HG03354 (cell line): ENCODE results near the gene MAP1A.

Source experiments
- ATAC-seq: cut with Tn5 transposase; IDR thresholded peaks from one replicate; pipeline ENCODE4 v1.9.1; 2021; ENCODE audit warnings: mild to moderate bottlenecking; ENCODE audit not compliant: unreplicated experiment, poor library complexity, severe bottlenecking

The MAP1A gene

GRCh38 chr15:43510200-43511011, 7.0 kb upstream of the MAP1A start:
- ATAC-seq, result peak; percentile 96

DNA sequence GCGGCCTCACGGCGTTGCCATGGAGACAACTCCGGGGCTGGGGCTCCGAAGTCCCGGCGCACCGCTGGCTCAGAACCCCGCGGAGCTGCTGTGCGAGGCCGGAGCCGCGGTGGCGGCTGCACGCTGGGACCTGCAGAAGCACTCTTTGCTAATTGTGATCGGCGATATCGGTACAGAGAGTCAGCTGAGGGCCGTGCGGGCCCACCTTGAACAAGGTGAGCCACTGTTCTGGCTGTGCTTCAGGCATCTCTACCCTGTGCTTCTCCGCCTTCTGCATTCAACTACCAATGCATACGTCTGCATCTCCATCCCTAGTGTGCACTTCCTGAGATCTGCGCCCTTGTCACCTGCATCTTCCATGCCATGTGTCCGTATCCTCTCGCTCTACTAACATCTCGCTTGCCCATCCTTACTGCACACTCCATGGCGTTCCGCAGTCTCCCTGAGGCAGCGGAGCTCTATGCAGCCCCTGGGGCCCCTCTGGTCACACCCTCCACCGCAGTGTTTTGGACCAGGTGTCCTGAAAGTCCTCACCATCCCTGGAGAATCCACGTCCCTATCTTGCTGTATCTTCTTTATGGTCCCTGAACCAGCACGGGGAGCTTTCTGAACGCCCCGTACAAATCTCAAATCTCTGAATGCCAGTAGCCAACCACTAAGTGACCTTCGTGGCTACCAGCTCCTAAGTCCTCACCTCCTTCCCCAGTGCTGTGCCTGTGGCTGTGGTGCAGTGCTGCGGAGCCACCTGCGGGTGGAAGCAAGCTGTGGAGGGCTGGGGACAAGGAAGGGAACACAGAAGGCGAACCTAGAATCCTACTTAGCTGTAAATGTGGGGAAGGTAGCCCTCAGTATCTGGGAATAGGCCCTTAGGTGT, 6.2 kb upstream of the MAP1A start:
- no peak for ATAC-seq

DNA sequence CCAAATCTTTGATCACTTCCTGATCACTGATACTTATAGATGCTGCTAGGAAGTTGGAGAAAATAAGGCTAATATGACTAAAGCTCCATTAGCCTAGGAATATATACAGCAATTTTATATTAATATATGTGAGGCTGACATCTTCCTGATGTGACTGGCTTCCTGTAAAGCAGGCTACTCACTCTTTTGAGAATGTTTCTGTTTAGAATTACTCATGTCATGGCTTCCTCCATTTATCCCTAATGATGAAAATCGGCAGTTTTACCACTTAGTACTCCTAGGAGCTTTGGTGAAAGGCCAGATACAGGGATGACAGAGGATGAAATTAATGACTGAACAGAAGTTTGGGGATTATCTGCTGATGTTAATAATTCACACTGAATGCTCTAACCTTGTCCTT, 3.9 kb upstream of the MAP1A start:
- no peak for ATAC-seq

DNA sequence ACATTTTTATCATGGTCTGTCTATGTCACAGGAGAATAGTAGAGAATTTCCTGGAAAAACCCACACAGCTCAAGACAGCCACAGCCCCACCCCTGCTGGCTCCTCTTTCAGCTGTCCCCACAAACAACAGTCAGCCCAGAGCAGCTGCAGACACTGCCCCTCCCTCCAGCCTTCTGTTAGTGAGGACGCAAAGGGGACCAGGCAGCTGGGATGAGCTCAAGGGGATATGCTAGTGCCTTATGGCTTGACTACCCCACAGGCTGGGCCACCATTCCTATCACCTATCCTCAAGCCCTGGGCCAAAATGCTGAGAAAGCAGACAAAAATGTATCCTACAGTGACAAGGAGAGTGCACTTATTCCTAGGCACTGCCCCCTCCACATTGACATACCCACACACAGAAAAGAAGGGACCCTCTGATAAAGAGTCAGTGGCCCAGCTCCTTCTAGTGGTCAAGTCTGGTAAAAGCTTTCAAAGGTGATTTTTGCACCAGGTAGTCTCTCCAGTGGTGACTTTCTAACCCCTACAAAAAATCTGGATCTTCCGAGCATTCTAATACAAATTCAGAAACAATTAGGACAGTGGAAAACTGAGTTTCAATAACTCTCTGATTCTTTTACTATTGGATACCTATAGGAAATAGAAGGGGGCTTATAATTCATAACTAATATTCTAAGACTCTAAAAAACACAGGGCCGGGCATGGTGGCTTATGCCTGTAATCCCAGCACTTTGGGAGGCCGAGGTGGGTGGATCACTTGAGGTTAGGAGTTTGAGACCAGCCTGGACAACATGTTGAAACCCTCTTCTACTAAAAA, 3.0 kb upstream of the MAP1A start:
- no peak for ATAC-seq

DNA sequence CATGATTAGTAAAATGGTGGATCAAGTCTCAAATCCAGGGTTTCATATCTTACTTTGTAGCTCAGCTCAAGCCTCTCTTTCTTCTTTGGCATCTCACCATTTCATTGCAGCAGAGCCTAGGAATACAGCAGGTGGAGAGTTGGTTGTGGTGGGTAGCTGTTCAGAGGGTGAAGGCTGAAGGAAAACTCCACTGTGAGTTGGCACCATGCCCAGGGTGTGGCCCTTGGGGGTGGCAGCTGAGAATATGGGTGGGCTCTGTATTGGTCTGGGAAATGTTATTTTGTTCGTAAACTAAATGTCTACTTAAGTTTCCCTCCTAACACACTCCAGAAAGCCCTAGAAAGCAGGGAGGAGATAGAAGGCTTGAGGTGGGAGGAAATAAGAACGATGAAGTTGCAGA, 1.7 kb upstream of the MAP1A start:
- no peak for ATAC-seq

DNA sequence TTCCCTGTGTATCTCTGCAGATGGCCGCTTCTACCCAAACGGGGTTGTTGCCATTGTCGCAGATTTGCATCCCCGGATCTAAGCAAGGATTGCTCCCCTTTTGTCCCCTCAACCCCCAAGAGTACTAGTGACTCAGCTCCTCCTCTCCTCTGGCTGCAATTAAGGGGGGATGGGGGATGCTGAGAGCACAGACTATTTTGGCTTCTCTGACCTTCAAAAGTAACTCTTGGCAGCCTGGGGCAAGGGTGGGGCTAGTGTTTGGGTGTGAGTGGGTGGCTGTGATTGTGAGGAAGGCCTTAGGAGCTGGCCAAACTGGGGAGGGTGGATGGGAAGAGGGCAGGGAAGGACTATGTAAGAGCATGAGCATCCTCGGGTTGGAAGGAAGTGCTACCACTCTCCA, 1.2 kb upstream of the MAP1A start:
- ATAC-seq, result no peak

DNA sequence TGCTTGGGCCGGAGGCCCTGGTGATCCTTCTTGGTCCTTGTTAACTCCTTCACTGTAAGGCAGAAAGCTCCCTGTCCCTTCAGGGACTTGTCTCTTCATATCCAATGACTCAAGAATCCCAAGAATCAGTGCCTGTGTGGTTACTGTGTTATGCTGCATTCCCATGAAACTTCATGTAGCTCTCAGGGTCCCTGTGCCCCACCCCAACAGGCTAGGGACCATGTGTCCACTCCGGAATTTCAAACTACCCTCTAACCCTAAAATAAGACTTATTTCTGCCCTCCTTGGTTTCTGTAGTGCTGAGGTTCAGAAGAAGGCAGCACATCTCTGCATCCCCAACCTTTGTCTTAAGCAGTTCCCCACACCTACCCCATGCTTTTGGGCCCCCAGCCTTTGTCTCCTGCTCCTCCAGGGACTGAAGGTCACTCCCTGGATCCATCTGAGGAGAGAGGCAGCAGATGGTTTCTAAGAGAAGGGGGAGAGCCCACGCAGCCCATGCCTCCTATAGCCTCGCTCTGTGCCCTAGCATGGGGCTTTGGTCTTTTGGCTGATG, 531 bp upstream of the MAP1A start:
- no peak for ATAC-seq

DNA sequence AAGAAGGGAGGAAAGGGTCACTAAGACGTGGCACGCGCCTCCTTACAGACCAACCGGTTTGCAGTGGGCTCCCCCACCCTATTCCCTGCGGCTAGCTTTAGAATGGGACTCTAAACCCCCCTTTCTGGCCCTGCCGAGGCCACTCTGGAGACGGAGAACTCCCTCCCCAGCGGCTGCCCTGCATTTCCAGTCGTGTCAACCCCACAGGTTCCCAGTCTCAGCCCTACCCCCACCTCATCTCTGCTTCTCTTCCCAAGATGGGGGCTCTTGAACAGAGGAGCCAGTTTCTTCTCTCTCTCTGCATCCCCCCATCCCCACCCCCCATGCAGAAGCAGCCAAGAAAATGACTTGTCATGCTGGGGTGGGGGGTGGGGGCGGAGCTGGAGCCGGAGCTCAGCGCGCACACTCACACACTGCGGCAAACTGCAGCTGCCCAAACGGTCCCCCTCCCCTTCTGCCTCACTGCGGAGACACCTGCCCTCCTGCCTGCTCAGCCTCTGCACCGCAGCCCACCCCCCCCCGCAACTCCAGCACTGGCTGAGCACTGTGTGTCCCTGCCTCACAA, 871 bp downstream of the MAP1A start:
- no peak for ATAC-seq

DNA sequence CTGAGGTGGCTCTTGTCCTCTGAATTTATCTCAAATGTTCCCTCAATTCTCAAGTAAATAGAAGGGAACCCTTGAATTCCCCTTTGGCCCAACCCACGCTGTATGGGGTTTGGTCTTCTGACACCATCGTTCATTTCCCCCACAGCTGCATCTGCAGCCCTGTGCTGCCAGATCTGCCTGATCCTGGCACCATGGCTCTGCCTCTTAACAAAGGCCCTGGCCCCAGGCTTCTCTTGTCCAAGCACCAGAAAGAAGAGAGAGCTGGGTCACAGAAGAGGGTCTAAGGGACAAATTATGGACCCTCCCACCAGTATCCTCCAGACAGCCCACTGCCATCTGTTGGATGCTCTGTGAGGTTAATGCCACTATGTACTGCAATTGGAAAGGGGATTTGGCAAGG, 1.8 kb downstream of the MAP1A start:
- no peak for ATAC-seq

- ATAC-seq, result no peak
Observed at GRCh38 chr15:43520138-43520537, 2.7 kb downstream of the MAP1A start.

GRCh38 chr15:43521419-43521818, 4.0 kb downstream of the MAP1A start:
- no peak for ATAC-seq

- ATAC-seq, result no peak
Observed at GRCh38 chr15:43522247-43522646, 4.8 kb downstream of the MAP1A start.

- ATAC-seq, result no peak
Observed at GRCh38 chr15:43523646-43524045, 6.2 kb downstream of the MAP1A start.

DNA sequence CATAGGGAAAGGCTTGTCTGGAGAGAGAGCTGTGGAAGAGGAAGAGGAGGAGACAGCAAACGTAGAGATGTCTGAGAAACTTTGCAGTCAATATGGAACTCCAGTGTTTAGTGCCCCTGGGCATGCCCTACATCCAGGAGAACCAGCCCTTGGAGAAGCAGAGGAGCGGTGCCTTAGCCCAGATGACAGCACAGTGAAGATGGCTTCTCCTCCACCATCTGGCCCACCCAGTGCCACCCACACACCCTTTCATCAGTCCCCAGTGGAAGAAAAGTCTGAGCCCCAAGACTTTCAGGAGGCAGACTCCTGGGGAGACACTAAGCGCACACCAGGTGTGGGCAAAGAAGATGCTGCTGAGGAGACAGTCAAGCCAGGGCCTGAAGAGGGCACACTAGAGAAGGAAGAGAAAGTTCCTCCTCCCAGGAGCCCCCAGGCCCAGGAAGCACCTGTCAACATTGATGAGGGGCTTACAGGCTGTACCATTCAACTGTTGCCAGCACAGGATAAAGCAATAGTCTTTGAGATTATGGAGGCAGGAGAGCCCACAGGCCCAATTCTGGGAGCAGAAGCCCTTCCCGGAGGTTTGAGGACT, 6.9 kb downstream of the MAP1A start:
- no peak for ATAC-seq

GRCh38 chr15:43525131-43525530, 7.7 kb downstream of the MAP1A start:
- no peak for ATAC-seq

DNA sequence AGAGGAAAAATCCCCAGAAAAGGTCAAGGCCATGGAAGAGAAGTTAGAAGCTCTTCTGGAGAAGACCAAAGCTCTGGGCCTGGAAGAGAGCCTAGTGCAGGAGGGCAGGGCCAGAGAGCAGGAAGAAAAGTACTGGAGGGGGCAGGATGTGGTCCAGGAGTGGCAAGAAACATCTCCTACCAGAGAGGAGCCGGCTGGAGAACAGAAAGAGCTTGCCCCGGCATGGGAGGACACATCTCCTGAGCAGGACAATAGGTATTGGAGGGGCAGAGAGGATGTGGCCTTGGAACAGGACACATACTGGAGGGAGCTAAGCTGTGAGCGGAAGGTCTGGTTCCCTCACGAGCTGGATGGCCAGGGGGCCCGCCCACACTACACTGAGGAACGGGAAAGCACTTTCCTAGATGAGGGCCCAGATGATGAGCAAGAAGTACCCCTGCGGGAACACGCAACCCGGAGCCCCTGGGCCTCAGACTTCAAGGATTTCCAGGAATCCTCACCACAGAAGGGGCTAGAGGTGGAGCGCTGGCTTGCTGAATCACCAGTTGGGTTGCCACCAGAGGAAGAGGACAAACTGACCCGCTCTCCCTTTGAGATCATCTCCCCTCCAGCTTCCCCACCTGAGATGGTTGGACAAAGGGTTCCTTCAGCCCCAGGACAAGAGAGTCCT, 9.0 kb downstream of the MAP1A start:
- no peak for ATAC-seq

DNA sequence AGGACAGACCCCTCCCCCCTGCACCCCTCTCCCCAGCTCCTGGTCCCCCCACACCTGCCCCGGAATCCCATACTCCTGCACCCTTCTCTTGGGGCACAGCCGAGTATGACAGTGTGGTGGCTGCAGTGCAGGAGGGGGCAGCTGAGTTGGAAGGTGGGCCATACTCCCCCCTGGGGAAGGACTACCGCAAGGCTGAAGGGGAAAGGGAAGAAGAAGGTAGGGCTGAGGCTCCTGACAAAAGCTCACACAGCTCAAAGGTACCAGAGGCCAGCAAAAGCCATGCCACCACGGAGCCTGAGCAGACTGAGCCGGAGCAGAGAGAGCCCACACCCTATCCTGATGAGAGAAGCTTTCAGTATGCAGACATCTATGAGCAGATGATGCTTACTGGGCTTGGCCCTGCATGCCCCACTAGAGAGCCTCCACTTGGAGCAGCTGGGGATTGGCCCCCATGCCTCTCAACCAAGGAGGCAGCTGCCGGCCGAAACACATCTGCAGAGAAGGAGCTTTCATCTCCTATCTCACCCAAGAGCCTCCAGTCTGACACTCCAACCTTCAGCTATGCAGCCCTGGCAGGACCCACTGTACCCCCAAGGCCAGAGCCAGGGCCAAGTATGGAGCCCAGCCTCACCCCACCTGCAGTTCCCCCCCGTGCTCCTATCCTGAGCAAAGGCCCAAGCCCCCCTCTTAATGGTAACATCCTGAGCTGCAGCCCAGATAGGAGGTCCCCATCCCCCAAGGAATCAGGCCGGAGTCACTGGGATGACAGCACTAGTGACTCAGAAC, 9.8 kb downstream of the MAP1A start:
- no peak for ATAC-seq
